Measurements from ENCODE around the gene EYS.

Gene EYS

DNA sequence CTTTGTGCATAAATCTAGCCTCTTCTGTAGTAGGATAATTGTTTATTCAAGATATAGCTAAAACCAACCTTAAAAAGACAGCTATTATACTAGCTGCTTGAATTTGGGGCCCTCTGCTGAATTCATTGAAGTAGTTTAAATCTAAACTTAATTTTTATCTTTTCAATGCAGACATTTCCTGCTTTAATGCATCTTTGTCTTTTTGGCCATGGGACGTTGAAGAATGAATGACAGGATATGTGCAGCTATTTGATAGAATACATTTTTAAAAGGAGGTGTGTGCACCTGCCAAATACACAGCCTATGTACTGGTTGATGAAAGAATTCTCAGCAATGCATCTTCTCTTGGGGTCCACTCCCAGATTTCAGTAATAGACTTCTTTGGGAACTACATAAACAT, 1546.5 kb downstream of the EYS start:
- Histone ChIP-seq H3K27me3 (ENCODE audit: control insufficient read depth in 2 of 2, insufficient read depth in 2 of 2, low read length in 2 of 2) (no peaks in the 10 kb centered on the region), H3K9me3 (ENCODE audit: control insufficient read depth in 2 of 2, low read length in 2 of 2) (no peaks in the 10 kb centered on the region), H3K4me1 (ENCODE audit: control insufficient read depth in 2 of 2, insufficient read depth in 2 of 2, low read length in 2 of 2) (no peaks in the 10 kb centered on the region), H3K9ac (ENCODE audit: low read depth in 1 of 2, low read length in 2 of 2) (no peak overlapping the region), H3K27ac (ENCODE audit: low read depth in 2 of 2, low read length in 2 of 2) (no peak overlapping the region), H3K36me3 (ENCODE audit: control insufficient read depth in 2 of 2, insufficient read depth in 2 of 2, low read length in 2 of 2) (no peaks in the 10 kb centered on the region), H3K4me3 (ENCODE audit: low read length in 2 of 2) (no peak overlapping the region)

DNA sequence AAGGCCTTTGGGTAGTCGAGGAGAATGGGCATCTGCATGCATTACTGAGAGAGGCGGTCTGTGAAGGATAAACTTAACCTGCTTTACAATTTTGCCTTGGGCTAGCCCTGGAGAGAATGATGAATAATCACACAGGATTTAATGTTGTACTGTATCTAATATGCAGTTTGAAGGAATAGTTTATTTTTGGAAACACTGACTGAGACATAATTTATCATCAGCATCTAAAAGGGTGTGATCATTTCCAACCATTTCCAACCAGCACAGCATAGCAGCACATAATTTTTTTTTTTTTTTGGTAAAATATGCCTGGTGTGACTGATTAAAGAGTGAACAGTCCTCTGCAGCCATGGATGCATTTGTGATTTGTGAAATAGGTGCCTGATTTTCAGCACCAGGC, 1552.0 kb downstream of the EYS start:
- no peak overlapping the region for H3K9ac ChIP-seq (ENCODE audit: low read depth in 1 of 2, low read length in 2 of 2)
- no peak overlapping the region for H3K4me3 ChIP-seq (ENCODE audit: low read length in 2 of 2)
- H3K4me1 ChIP-seq (ENCODE audit: control insufficient read depth in 2 of 2, insufficient read depth in 2 of 2, low read length in 2 of 2), result no peaks in the 10 kb centered on the region
- no peaks in the 10 kb centered on the region for H3K9me3 ChIP-seq (ENCODE audit: control insufficient read depth in 2 of 2, low read length in 2 of 2)
- H3K27me3 ChIP-seq (ENCODE audit: control insufficient read depth in 2 of 2, insufficient read depth in 2 of 2, low read length in 2 of 2), result no peaks in the 10 kb centered on the region
- H3K27ac ChIP-seq (ENCODE audit: low read depth in 2 of 2, low read length in 2 of 2), result no peak overlapping the region
- H3K36me3 ChIP-seq (ENCODE audit: control insufficient read depth in 2 of 2, insufficient read depth in 2 of 2, low read length in 2 of 2), result no peaks in the 10 kb centered on the region

DNA sequence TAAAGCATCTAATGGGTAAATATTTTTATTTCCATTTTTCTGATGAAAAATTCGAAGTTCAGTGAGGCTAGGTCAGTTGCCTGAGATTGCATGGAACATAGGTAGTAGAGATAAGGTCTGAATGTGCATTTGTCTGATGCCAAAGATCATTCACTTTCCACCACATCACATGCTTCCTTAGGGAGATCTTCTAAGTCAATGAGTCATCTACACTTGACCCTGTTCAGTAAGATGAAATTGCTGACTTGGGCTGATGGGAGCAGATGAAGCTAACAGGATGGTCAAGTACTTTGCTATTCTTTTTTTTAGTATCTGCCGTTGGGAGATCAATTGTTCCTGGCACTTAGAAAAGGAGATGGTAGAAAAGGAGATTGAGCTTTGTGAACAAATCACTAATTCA, 1560.2 kb downstream of the EYS start:
- no peaks in the 10 kb centered on the region for H3K27me3 ChIP-seq (ENCODE audit: control insufficient read depth in 2 of 2, insufficient read depth in 2 of 2, low read length in 2 of 2)
- H3K9me3 ChIP-seq (ENCODE audit: control insufficient read depth in 2 of 2, low read length in 2 of 2), result no peaks in the 10 kb centered on the region
- H3K27ac ChIP-seq (ENCODE audit: low read depth in 2 of 2, low read length in 2 of 2), result no peak overlapping the region
- no peaks in the 10 kb centered on the region for H3K4me1 ChIP-seq (ENCODE audit: control insufficient read depth in 2 of 2, insufficient read depth in 2 of 2, low read length in 2 of 2)
- H3K4me3 ChIP-seq (ENCODE audit: low read length in 2 of 2), result no peak overlapping the region
- no peak overlapping the region for H3K9ac ChIP-seq (ENCODE audit: low read depth in 1 of 2, low read length in 2 of 2)
- no peaks in the 10 kb centered on the region for H3K36me3 ChIP-seq (ENCODE audit: control insufficient read depth in 2 of 2, insufficient read depth in 2 of 2, low read length in 2 of 2)

DNA sequence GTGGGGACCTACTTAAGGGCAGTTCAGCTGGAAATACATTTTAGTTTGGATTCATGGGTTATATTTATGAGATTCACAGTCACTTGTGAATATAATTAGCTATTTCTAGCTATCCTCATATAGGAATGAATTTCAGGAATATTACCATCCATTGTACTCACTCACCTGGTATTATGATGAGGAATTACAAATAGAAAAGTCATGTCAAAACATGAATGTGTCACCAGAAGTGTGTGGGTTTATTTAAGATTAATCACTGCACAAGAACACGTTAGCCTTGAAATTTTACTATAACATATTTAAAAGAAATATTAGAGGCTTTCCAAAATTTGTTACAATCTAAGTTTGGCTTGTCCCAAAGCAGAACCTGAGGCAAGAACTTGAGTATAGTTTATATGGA, 1560.9 kb downstream of the EYS start:
- Histone ChIP-seq H3K4me3 (ENCODE audit: low read length in 2 of 2) (no peak overlapping the region), H3K9me3 (ENCODE audit: control insufficient read depth in 2 of 2, low read length in 2 of 2) (no peaks in the 10 kb centered on the region), H3K27me3 (ENCODE audit: control insufficient read depth in 2 of 2, insufficient read depth in 2 of 2, low read length in 2 of 2) (no peaks in the 10 kb centered on the region), H3K27ac (ENCODE audit: low read depth in 2 of 2, low read length in 2 of 2) (no peak overlapping the region), H3K9ac (ENCODE audit: low read depth in 1 of 2, low read length in 2 of 2) (no peak overlapping the region), H3K36me3 (ENCODE audit: control insufficient read depth in 2 of 2, insufficient read depth in 2 of 2, low read length in 2 of 2) (no peaks in the 10 kb centered on the region), H3K4me1 (ENCODE audit: control insufficient read depth in 2 of 2, insufficient read depth in 2 of 2, low read length in 2 of 2) (no peaks in the 10 kb centered on the region)

DNA sequence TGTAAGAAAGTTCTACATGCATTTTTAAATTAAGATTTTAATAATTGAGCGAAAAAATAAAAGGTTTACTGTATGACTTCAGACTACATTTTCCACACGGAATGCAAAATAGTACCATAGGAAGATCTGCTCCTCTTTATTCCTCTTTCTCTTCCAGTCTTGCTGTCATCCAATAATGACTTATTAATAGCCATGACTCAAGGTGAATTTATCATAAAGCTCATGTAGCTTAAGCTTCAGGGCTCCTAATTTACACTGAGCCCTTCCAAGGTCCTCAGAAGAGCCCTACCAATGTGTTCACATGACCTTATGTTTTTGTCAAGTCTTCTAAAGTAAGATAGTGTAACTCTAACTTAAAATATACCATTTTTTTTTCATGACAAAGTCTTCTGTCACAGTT, 1561.4 kb downstream of the EYS start:
- Histone ChIP-seq H3K4me3 (ENCODE audit: low read length in 2 of 2) (no peak overlapping the region), H3K36me3 (ENCODE audit: control insufficient read depth in 2 of 2, insufficient read depth in 2 of 2, low read length in 2 of 2) (no peaks in the 10 kb centered on the region), H3K9me3 (ENCODE audit: control insufficient read depth in 2 of 2, low read length in 2 of 2) (no peaks in the 10 kb centered on the region), H3K4me1 (ENCODE audit: control insufficient read depth in 2 of 2, insufficient read depth in 2 of 2, low read length in 2 of 2) (no peaks in the 10 kb centered on the region), H3K27me3 (ENCODE audit: control insufficient read depth in 2 of 2, insufficient read depth in 2 of 2, low read length in 2 of 2) (no peaks in the 10 kb centered on the region), H3K27ac (ENCODE audit: low read depth in 2 of 2, low read length in 2 of 2) (no peak overlapping the region), H3K9ac (ENCODE audit: low read depth in 1 of 2, low read length in 2 of 2) (no peak overlapping the region)

DNA sequence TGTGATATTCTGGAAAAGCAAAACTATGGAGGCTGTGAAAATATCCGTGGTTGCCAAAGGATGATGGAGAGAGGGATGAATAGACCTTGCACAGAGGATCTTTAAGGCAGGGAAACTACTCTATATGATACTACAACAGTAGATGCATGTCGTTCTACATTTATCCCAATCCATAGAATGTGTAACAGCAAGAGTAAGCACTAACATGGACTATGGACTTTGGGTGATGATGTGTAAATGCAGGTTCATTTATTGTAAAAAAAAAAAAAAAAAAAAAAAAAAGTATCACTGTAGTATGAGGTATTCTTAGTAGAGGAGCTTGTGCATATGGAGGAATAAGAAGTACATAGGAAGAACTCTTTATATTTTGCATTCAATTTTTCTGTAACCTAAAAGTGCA, 1563.9 kb downstream of the EYS start:
- no peaks in the 10 kb centered on the region for H3K36me3 ChIP-seq (ENCODE audit: control insufficient read depth in 2 of 2, insufficient read depth in 2 of 2, low read length in 2 of 2)
- no peak overlapping the region for H3K4me3 ChIP-seq (ENCODE audit: low read length in 2 of 2)
- no peak overlapping the region for H3K9ac ChIP-seq (ENCODE audit: low read depth in 1 of 2, low read length in 2 of 2)
- no peaks in the 10 kb centered on the region for H3K4me1 ChIP-seq (ENCODE audit: control insufficient read depth in 2 of 2, insufficient read depth in 2 of 2, low read length in 2 of 2)
- H3K9me3 ChIP-seq (ENCODE audit: control insufficient read depth in 2 of 2, low read length in 2 of 2), result no peaks in the 10 kb centered on the region
- no peaks in the 10 kb centered on the region for H3K27me3 ChIP-seq (ENCODE audit: control insufficient read depth in 2 of 2, insufficient read depth in 2 of 2, low read length in 2 of 2)
- no peak overlapping the region for H3K27ac ChIP-seq (ENCODE audit: low read depth in 2 of 2, low read length in 2 of 2)

DNA sequence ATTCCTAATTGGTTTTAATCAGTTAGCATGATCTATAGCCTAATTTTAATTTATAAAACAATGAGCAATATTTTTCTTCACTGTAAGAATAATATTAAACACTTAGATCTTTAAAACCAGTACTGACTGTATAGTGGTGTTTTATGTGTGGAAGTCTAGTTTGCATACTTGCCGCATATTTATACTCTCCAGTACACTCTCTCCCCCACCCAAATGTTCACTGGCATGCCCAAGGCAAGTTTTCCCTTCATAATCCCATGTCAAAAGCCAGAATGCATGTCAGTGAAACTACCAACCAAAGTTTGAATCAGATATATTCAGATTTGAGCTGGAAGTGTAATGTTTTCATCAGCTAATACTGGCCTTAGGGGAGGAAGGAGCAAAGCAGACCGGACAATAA, 1565.3 kb downstream of the EYS start:
- Histone ChIP-seq H3K9me3 (ENCODE audit: control insufficient read depth in 2 of 2, low read length in 2 of 2) (no peaks in the 10 kb centered on the region), H3K36me3 (ENCODE audit: control insufficient read depth in 2 of 2, insufficient read depth in 2 of 2, low read length in 2 of 2) (no peaks in the 10 kb centered on the region), H3K9ac (ENCODE audit: low read depth in 1 of 2, low read length in 2 of 2) (no peak overlapping the region)

DNA sequence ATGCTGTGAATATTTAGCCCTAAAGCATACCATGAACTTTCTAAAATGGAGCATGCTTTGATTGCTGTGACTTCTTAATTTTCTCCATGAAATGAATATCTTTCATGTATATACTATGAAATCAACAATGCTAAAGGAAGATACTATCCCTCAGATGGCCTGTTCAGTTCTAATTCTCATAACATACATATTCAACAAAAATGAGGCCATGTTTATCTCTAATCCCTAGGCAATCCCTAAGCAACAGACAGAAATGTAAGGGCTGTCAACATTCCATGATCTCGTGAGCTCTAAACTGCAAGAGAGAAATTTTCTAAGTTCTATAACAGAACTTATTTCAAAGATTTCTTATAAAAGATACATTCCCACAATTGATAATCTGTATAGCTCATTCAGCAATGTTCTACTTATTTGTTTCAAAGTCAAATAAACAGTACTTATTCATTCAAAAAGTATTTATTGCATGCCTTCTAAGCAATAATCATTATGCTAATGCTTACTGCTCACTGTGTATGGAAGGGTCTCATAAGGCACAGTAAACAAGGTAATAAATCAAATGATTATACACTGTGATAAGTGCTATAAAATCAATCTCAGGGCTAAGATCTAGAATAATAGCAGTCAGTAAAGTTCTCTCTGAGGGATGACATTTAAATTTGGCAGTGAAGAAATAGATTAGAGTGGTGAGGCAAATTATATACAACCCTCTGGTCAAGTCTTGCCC, 1578.6 kb downstream of the EYS start:
- H3K9me3 ChIP-seq (ENCODE audit: control insufficient read depth in 2 of 2, low read length in 2 of 2), result no peaks in the 10 kb centered on the region
- no peaks in the 10 kb centered on the region for H3K27me3 ChIP-seq (ENCODE audit: control insufficient read depth in 2 of 2, insufficient read depth in 2 of 2, low read length in 2 of 2)
- no peak overlapping the region for H3K27ac ChIP-seq (ENCODE audit: low read depth in 2 of 2, low read length in 2 of 2)
- H3K4me1 ChIP-seq (ENCODE audit: control insufficient read depth in 2 of 2, insufficient read depth in 2 of 2, low read length in 2 of 2), result no peaks in the 10 kb centered on the region
- H3K36me3 ChIP-seq (ENCODE audit: control insufficient read depth in 2 of 2, insufficient read depth in 2 of 2, low read length in 2 of 2), result no peaks in the 10 kb centered on the region
- H3K9ac ChIP-seq (ENCODE audit: low read depth in 1 of 2, low read length in 2 of 2), result no peak overlapping the region
- H3K4me3 ChIP-seq (ENCODE audit: low read length in 2 of 2), result no peak overlapping the region

More for the DNA sequence above, 1565.3 kb downstream of the EYS start:
- Histone ChIP-seq H3K27ac (ENCODE audit: low read depth in 2 of 2, low read length in 2 of 2) (no peak overlapping the region), H3K27me3 (ENCODE audit: control insufficient read depth in 2 of 2, insufficient read depth in 2 of 2, low read length in 2 of 2) (no peaks in the 10 kb centered on the region), H3K4me3 (ENCODE audit: low read length in 2 of 2) (no peak overlapping the region), H3K4me1 (ENCODE audit: control insufficient read depth in 2 of 2, insufficient read depth in 2 of 2, low read length in 2 of 2) (no peaks in the 10 kb centered on the region)

DNA sequence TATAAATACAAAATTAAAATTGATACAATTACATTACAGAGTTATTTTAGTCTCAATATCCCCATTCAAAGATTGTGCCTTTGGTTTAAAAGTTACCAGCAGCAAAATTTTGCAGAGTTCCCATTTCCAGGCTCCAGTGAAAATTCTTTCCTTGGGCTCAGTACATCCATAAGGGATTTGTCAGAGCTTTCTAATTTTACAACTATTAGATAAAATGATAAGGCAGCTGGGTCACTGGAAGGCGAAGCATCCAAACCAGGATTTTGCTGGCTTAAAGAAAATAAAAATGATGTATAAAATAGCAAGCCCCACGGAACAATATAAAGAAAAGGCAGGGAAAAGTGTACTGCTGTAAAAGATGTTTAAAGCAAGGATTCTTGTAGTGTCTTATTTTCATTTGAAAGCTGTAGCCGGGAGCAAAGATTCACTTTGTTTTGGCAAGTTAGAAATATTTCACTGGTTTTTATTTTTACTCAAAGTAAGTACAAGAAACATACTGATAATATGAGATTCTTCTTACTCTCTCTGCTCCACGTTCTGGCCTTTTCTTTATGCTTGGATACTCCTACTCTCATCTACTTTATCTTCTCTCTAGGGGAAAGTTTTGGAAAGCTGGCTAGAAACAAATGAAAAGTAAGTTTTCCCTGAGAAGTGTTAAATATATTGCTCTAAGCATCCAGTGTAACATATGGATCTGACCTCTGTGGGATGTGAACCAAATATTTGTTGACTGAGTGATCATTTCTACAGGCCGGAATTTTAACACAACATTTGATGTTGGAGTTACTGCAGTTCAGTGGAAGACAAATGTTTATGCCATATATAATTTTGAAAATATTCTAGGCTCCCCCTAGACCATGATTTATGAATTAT, 1583.0 kb downstream of the EYS start:
- Histone ChIP-seq H3K4me1 (ENCODE audit: control insufficient read depth in 2 of 2, insufficient read depth in 2 of 2, low read length in 2 of 2) (no peaks in the 10 kb centered on the region), H3K4me3 (ENCODE audit: low read length in 2 of 2) (no peak overlapping the region), H3K9me3 (ENCODE audit: control insufficient read depth in 2 of 2, low read length in 2 of 2) (no peaks in the 10 kb centered on the region), H3K27me3 (ENCODE audit: control insufficient read depth in 2 of 2, insufficient read depth in 2 of 2, low read length in 2 of 2) (no peaks in the 10 kb centered on the region), H3K27ac (ENCODE audit: low read depth in 2 of 2, low read length in 2 of 2) (no peak overlapping the region), H3K9ac (ENCODE audit: low read depth in 1 of 2, low read length in 2 of 2) (no peak overlapping the region), H3K36me3 (ENCODE audit: control insufficient read depth in 2 of 2, insufficient read depth in 2 of 2, low read length in 2 of 2) (no peaks in the 10 kb centered on the region)

DNA sequence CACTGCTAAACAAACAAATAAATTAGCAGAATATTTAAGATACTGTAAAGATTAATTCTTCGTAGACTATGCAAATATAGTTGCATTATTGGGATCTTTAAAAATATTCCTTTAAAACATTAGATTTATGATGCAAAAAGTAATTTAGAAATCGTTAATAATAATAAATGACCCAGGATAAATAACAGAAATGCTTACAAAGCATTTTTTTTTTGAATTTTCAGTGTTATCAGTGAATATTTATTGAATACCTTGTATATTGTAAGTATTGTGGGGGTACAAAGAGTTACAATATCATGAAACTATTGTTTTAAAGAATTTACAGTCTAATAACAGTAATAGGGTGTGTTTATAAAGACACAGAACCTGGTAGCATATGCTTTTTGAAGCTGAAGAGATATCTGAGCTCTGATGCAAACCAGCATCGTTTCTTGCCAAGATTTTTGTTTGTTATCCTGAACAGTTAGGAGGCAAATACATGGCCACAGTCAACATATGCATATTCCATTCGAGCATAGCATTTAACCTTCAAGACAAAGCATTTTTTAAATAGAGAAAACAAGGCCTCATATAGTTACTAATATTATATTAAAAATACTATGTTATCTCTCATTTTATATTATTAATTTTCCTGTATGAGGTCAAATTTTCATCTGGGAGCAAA, 1584.2 kb downstream of the EYS start:
- no peak overlapping the region for H3K4me3 ChIP-seq (ENCODE audit: low read length in 2 of 2)
- no peaks in the 10 kb centered on the region for H3K4me1 ChIP-seq (ENCODE audit: control insufficient read depth in 2 of 2, insufficient read depth in 2 of 2, low read length in 2 of 2)
- no peaks in the 10 kb centered on the region for H3K27me3 ChIP-seq (ENCODE audit: control insufficient read depth in 2 of 2, insufficient read depth in 2 of 2, low read length in 2 of 2)
- H3K27ac ChIP-seq (ENCODE audit: low read depth in 2 of 2, low read length in 2 of 2), result no peak overlapping the region
- no peak overlapping the region for H3K9ac ChIP-seq (ENCODE audit: low read depth in 1 of 2, low read length in 2 of 2)
- no peaks in the 10 kb centered on the region for H3K36me3 ChIP-seq (ENCODE audit: control insufficient read depth in 2 of 2, insufficient read depth in 2 of 2, low read length in 2 of 2)
- no peaks in the 10 kb centered on the region for H3K9me3 ChIP-seq (ENCODE audit: control insufficient read depth in 2 of 2, low read length in 2 of 2)
